ENCODE results near the gene ACER1. TPM values are rescaled to one million over a fixed set of nuclear protein-coding genes. Genes with fewer than 3 reads are reported as not detected.

Gene ACER1
- total and polyA plus RNA-seq, 2 of the 13 experiments (the other 11 are each of a cell fraction or from before 2014, with no cell fraction given): not detected

DNA sequence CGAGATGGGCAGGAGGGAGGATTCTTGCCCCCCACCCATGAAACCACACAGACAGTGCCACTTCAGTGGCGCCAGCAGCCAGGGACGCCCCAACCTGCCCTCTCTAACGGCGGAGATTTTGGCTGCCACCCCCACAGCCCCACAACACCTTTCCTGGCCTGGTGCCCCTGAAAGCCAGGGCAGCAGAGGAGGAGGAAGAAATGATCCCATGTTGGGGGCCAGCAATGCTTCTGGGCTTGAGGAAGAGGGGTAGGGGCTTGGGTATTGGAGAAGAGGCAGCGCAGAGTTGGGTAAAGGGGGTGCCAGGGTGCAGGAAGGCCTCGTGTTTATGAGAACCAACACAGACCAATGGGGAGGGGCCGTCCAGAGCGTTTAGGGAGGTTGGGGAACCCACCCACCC is 55.4 kb downstream of the ACER1 start:
- FAIRE-seq (no peak), ATAC-seq (no peak), DNase-seq (ENCODE audit: low spot score) (no peak)
- Histone ChIP-seq H3K27ac (ENCODE audit: extremely low read length, insufficient read depth, low read length) (no peak overlapping the region), H3K4me3 (replicated peaks in 1 of 3; ENCODE audit: insufficient read depth in 1 of 3, low read depth in 2 of 3, low read length in 3 of 3) (peak overlapping the region in 2 of 3 experiments; percentile 7 to 31; a peak in 1 of 6 replicates), H3K9me3 (ENCODE audit: low read length) (no peaks in the 10 kb centered on the region), H3K36me3 (replicated peaks in 1 of 2; ENCODE audit: control insufficient read depth in 1 of 2, insufficient read depth in 2 of 2, low read length in 2 of 2) (peaks cover 0 to 9% of the 10 kb centered on the region in 2 experiments; a peak in 2 of 5 replicates), H3K79me2 (ENCODE audit: insufficient read depth, low read length) (peaks cover 64% of the 10 kb centered on the region), H3K4me1 (ENCODE audit: insufficient read depth, low read length) (peaks cover 56% of the 10 kb centered on the region), H4K20me1 (ENCODE audit: insufficient read depth, low read length) (peaks cover 31% of the 10 kb centered on the region; the same call in 1 of the 2 replicates), H3K4me2 (ENCODE audit: low read depth, low read length) (peak overlapping the region; percentile 90), H2AFZ (ENCODE audit: low read length) (no peak overlapping the region), H3K27me3 (ENCODE audit: control insufficient read depth in 1 of 2, insufficient read depth in 2 of 2, low read length in 2 of 2) (no peaks in the 10 kb centered on the region), H3K9ac (ENCODE audit: insufficient read depth, low read depth, low read length) (peak overlapping the region; percentile 36; the same call in 1 of the 2 replicates)
- intact Hi-C loops (cut with micrococcal nuclease; ENCODE audit: unreplicated experiment) (no loop called here), in situ Hi-C loops (cut with HindIII; ENCODE audit: extremely low pct_ligation_motif_present, low pct_unique_long_range_greater_than_20kb) (no loop called here)
- TF ChIP-seq, protein P1, sequence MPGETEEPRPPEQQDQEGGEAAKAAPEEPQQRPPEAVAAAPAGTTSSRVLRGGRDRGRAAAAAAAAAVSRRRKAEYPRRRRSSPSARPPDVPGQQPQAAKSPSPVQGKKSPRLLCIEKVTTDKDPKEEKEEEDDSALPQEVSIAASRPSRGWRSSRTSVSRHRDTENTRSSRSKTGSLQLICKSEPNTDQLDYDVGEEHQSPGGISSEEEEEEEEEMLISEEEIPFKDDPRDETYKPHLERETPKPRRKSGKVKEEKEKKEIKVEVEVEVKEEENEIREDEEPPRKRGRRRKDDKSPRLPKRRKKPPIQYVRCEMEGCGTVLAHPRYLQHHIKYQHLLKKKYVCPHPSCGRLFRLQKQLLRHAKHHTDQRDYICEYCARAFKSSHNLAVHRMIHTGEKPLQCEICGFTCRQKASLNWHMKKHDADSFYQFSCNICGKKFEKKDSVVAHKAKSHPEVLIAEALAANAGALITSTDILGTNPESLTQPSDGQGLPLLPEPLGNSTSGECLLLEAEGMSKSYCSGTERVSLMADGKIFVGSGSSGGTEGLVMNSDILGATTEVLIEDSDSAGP (CRISPR knock-in tag; IDR thresholded peaks at IDR 0.05; ENCODE audit: borderline replicate concordance): no peak
- TF ChIP-seq ZNF317 (CRISPR knock-in tag; IDR thresholded peaks at IDR 0.05): no peak
- no peak for TF ChIP-seq CCAR2 (optimal IDR thresholded peaks at IDR 0.05; ENCODE audit: low read depth, low read length)
- TF ChIP-seq ZFP1 (CRISPR knock-in tag; IDR thresholded peaks at IDR 0.05): no peak
- no peak for TF ChIP-seq HDAC2 (CRISPR knock-in tag; IDR thresholded peaks at IDR 0.05)
- TF ChIP-seq ZSCAN9 (CRISPR knock-in tag; IDR thresholded peaks at IDR 0.05; ENCODE audit: borderline replicate concordance): no peak
- no peak for TF ChIP-seq KDM4B (CRISPR knock-in tag; IDR thresholded peaks at IDR 0.05)
- TF ChIP-seq TGIF2 (CRISPR knock-in tag; IDR thresholded peaks at IDR 0.05): no peak
- TF ChIP-seq, protein P2, sequence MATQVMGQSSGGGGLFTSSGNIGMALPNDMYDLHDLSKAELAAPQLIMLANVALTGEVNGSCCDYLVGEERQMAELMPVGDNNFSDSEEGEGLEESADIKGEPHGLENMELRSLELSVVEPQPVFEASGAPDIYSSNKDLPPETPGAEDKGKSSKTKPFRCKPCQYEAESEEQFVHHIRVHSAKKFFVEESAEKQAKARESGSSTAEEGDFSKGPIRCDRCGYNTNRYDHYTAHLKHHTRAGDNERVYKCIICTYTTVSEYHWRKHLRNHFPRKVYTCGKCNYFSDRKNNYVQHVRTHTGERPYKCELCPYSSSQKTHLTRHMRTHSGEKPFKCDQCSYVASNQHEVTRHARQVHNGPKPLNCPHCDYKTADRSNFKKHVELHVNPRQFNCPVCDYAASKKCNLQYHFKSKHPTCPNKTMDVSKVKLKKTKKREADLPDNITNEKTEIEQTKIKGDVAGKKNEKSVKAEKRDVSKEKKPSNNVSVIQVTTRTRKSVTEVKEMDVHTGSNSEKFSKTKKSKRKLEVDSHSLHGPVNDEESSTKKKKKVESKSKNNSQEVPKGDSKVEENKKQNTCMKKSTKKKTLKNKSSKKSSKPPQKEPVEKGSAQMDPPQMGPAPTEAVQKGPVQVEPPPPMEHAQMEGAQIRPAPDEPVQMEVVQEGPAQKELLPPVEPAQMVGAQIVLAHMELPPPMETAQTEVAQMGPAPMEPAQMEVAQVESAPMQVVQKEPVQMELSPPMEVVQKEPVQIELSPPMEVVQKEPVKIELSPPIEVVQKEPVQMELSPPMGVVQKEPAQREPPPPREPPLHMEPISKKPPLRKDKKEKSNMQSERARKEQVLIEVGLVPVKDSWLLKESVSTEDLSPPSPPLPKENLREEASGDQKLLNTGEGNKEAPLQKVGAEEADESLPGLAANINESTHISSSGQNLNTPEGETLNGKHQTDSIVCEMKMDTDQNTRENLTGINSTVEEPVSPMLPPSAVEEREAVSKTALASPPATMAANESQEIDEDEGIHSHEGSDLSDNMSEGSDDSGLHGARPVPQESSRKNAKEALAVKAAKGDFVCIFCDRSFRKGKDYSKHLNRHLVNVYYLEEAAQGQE (IDR thresholded peaks at IDR 0.05; ENCODE audit: borderline replicate concordance in 1 of 2, low read depth in 1 of 2, low read length in 2 of 2): no peak
- no TSS peak for BruUV-seq (replicated peaks)
- CTCF ChIA-PET (ENCODE audit: low intra/inter-chr PET ratio, low total read pairs): no interaction called here
- WGBS (ENCODE audit: low lambda C conversion rate): 82% methylated on average over 9 of the region's 9 CpGs
- POLR2A ChIA-PET: no interaction called here
